ENCODE results near the gene COL8A1. TPM values are rescaled to one million over a fixed set of nuclear protein-coding genes. Genes with fewer than 3 reads are reported as not detected.

COL8A1 gene
- total RNA-seq, 1 experiment from 2014 or later = 0.87 TPM

DNA sequence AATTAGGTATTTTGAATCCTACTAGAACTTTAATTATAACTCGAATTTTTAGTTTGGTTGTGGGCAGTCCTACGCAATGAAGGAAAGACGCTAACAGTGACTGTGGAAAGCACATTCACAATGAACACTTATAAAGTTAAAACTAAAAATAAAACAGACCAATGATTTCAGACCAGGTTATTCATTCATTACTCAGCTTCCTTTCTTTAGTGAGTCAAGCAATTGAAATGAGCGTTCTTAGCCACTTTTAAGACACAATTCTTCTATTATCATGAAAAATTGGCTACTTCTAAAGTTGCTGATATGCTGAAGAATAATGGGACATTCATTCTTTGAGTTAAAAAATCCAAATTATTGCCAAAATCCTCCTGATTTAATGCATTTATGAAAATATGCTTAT lies 113.3 kb downstream of the COL8A1 start:
- Mint-ChIP-seq H3K9me3 (no peaks in the 10 kb centered on the region), H3K4me3 (no peak overlapping the region), H3K27ac (no peak overlapping the region), H3K36me3 (no peaks in the 10 kb centered on the region), H3K27me3 (ENCODE audit: low read depth) (no peaks in the 10 kb centered on the region; the same call in 1 of the 2 replicates), H3K4me1 (peaks cover 3% of the 10 kb centered on the region; the same call in 1 of the 2 replicates)
- no peak for ATAC-seq
- TF ChIP-seq CDX4 (CRISPR knock-in tag; IDR thresholded peaks at IDR 0.05; ENCODE audit: borderline replicate concordance) (no peak), NR3C1 (CRISPR knock-in tag; conservative IDR thresholded peaks at IDR 0.05; ENCODE audit: low read depth) (no peak), AFF4 (CRISPR knock-in tag; IDR thresholded peaks at IDR 0.05; ENCODE audit: borderline replicate concordance) (no peak), ELF4 (CRISPR knock-in tag; IDR thresholded peaks at IDR 0.05; ENCODE audit: low read depth) (no peak), MXD4 (CRISPR knock-in tag; IDR thresholded peaks at IDR 0.05; ENCODE audit: borderline replicate concordance) (no peak)
- ChIA-PET POLR2A (no interaction called here), CTCF (interaction anchor here (0.6 kb wide), 2 partner anchors 106 to 252 kb away, joined by 3 read pairs; no protein-coding TSS in a partner anchor)
- DNase-seq (ENCODE audit: low spot score) = no peak

- ATAC-seq (peak; percentile 96), DNase-seq (ENCODE audit: low spot score) (peak; percentile 25)
- ChIA-PET POLR2A (no interaction called here), CTCF (interaction anchor here (0.8 to 2.5 kb wide), 5 partner anchors 55 to 759 kb away, joined by 3 to 22 read pairs (median 4); no protein-coding TSS in a partner anchor)
- TF ChIP-seq CTCF (IDR thresholded peaks at IDR 0.05) = peak; percentile 58
- no peak for TF ChIP-seq E2F1 (CRISPR knock-in tag; IDR thresholded peaks at IDR 0.05)
- no peak for TF ChIP-seq ZNF219 (CRISPR knock-in tag; IDR thresholded peaks at IDR 0.05; ENCODE audit: borderline replicate concordance)
- TF ChIP-seq NR2C2 (CRISPR knock-in tag; IDR thresholded peaks at IDR 0.05) = no peak
- no peak for TF ChIP-seq IRF2 (CRISPR knock-in tag; IDR thresholded peaks at IDR 0.05; ENCODE audit: borderline replicate concordance, low read depth)
- TF ChIP-seq ETV6 (CRISPR knock-in tag; IDR thresholded peaks at IDR 0.05) = no peak
- Mint-ChIP-seq H3K36me3 (no peaks in the 10 kb centered on the region), H3K9me3 (no peaks in the 10 kb centered on the region), H3K4me3 (no peak overlapping the region), H3K4me1 (no peaks in the 10 kb centered on the region), H3K27ac (no peak overlapping the region), H3K27me3 (ENCODE audit: low read depth) (no peaks in the 10 kb centered on the region; the same call in 1 of the 2 replicates)
These were observed 115.0 kb downstream of the COL8A1 start for GRCh38 chr3:99753268-99753975.

DNA sequence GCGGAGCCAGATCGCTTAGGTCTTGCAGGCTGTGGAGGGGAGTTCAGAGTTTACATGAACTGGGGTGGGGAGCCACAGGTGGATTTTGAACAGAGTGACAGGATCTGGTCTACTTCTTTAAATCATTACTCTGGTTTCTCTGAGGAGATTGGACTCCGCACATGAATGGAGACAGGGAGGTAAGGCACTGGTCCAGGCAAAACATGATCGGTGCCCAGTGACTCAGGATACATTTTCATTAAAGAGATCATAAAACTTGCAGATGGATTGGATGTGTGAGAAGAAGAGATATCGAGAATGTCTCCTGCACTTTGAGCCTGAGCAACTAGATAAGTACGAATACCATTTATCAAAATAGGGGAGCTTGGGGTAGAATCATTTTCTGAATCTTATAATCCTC lies 117.4 kb downstream of the COL8A1 start:
- DNase-seq (ENCODE audit: low spot score) (no peak), ATAC-seq (no peak)
- H3K4me1 Mint-ChIP-seq = no peaks in the 10 kb centered on the region
- H3K36me3 Mint-ChIP-seq = no peaks in the 10 kb centered on the region
- H3K27me3 Mint-ChIP-seq (ENCODE audit: low read depth) = no peaks in the 10 kb centered on the region; the same call in 1 of the 2 replicates
- ChIA-PET POLR2A (no interaction called here), CTCF (no interaction called here)
- H3K4me3 Mint-ChIP-seq = no peak overlapping the region
- no peak overlapping the region for H3K27ac Mint-ChIP-seq
- H3K9me3 Mint-ChIP-seq = no peaks in the 10 kb centered on the region
- TF ChIP-seq E2F1 (CRISPR knock-in tag; IDR thresholded peaks at IDR 0.05) (no peak), RORB (CRISPR knock-in tag; IDR thresholded peaks at IDR 0.05) (no peak), MYBL2 (CRISPR knock-in tag; IDR thresholded peaks at IDR 0.05) (no peak), KAT7 (CRISPR knock-in tag; IDR thresholded peaks at IDR 0.05; ENCODE audit: borderline replicate concordance) (no peak), JUN (CRISPR knock-in tag; IDR thresholded peaks at IDR 0.05) (no peak), AR (CRISPR knock-in tag; IDR thresholded peaks at IDR 0.05) (no peak), TEAD4 (CRISPR knock-in tag; IDR thresholded peaks at IDR 0.05) (no peak), ZNF317 (CRISPR knock-in tag; IDR thresholded peaks at IDR 0.05; ENCODE audit: borderline replicate concordance, low read depth) (no peak), NR1H2 (CRISPR knock-in tag; IDR thresholded peaks at IDR 0.05) (no peak), TEAD1 (CRISPR knock-in tag; IDR thresholded peaks at IDR 0.05) (no peak)

All from WTC11 (cell line).